ENCODE results near the gene UCHL5. TPM values are rescaled to one million over a fixed set of nuclear protein-coding genes. Genes with fewer than 3 reads are reported as not detected.
A peak's percentile ranks its signal among the peaks of the same experiment; 100 is the strongest.

The UCHL5 gene
- total RNA-seq, 1 experiment from 2014 or later, result 42.1 TPM

GRCh38 chr1:193070942-193071341, 11.8 kb upstream of the UCHL5 start:
- H3K4me2 ChIP-seq (ENCODE audit: insufficient read depth, insufficient read length, low read length), result no peak overlapping the region
- H4K5ac ChIP-seq (ENCODE audit: insufficient read length, low read depth, low read length), result no peak overlapping the region

More at GRCh38 chr1:193070942-193071341, 11.8 kb upstream of the UCHL5 start:
- H2AFZ ChIP-seq (ENCODE audit: low read length), result no peak overlapping the region
- H3K27ac Mint-ChIP-seq, result no peak overlapping the region; a peak in 1 of 7 replicates
- H4K8ac ChIP-seq (replicated peaks; ENCODE audit: insufficient read length, low read depth, low read length), result no peak overlapping the region
- peaks cover 6% of the 10 kb centered on the region; the same call in 1 of the 2 replicates for H3K79me2 ChIP-seq (ENCODE audit: insufficient read depth, low read length)
- no peak overlapping the region; a peak in 1 of 5 replicates for H3K4me3 Mint-ChIP-seq
- no peaks in the 10 kb centered on the region for H4K20me1 ChIP-seq (ENCODE audit: control insufficient read depth, insufficient read depth, insufficient read length)
- H3K27me3 Mint-ChIP-seq (ENCODE audit: low read depth), result no peaks in the 10 kb centered on the region
- H3K4ac ChIP-seq (ENCODE audit: low read depth, low read length), result no peak overlapping the region
- no peaks in the 10 kb centered on the region; the same call in 1 of the 2 replicates for H3K4me1 ChIP-seq (ENCODE audit: insufficient read depth, low read length)
- H3K27me3 ChIP-seq (ENCODE audit: insufficient read depth, low read length), result no peaks in the 10 kb centered on the region
- peaks cover 8 to 13% (median 9%) of the 10 kb centered on the region in 3 experiments; a peak in 6 of 7 replicates for H3K36me3 Mint-ChIP-seq (ENCODE audit: insufficient read depth in 1 of 3, low read depth in 3 of 3)
- H2AK5ac ChIP-seq (ENCODE audit: insufficient read length, low read length), result no peak overlapping the region
- H4K91ac ChIP-seq (ENCODE audit: insufficient read length, low read depth, low read length), result no peak overlapping the region
- H2BK5ac ChIP-seq (ENCODE audit: insufficient read length, low read length), result no peak overlapping the region
- H3K9me3 Mint-ChIP-seq, result no peaks in the 10 kb centered on the region
- no peak overlapping the region for H3K9ac ChIP-seq (ENCODE audit: extremely low read depth, insufficient read length, low read length)
- TF ChIP-seq CTCF (conservative IDR thresholded peaks at IDR 0.05), result no peak
- H3K23ac ChIP-seq (ENCODE audit: insufficient read length, low read depth, low read length), result no peak overlapping the region
- H3K14ac ChIP-seq (ENCODE audit: insufficient read depth, low read length), result no peak overlapping the region
- no peak overlapping the region for H2BK12ac ChIP-seq (ENCODE audit: insufficient read length, low read depth, low read length)
- peak; percentile 36 for DNase-seq
- H3T11ph ChIP-seq (ENCODE audit: low read length), result no peak overlapping the region
- no peaks in the 10 kb centered on the region for H3K9me3 ChIP-seq (ENCODE audit: control insufficient read depth, low read depth, low read length)
- peaks cover 5% of the 10 kb centered on the region for H3K79me1 ChIP-seq (ENCODE audit: insufficient read depth, low read depth, low read length, poor library complexity, severe bottlenecking)
- H3K18ac ChIP-seq (ENCODE audit: insufficient read length, low read depth, low read length), result no peak overlapping the region
- H3K56ac ChIP-seq (ENCODE audit: insufficient read length, low read depth, low read length), result no peak overlapping the region
- H3K23me2 ChIP-seq (ENCODE audit: insufficient read length, low read depth, low read length, poor library complexity, severe bottlenecking), result no peaks in the 10 kb centered on the region
- no CpG with 5 or more reads among the region's 5 CpGs for WGBS (ENCODE audit: extremely low coverage, insufficient read length, low lambda C conversion rate)
- no peak overlapping the region for H2BK20ac ChIP-seq (ENCODE audit: low read depth, low read length, poor library complexity, severe bottlenecking)
- no peak overlapping the region for H2BK120ac ChIP-seq (ENCODE audit: low read depth, low read length, poor library complexity, severe bottlenecking)
- no peak overlapping the region for H3K27ac ChIP-seq (ENCODE audit: insufficient read length, low read depth, low read length)
- H2BK15ac ChIP-seq (ENCODE audit: low read depth, low read length), result no peak overlapping the region
- peaks cover 2 to 5% of the 10 kb centered on the region in 2 experiments; a peak in 3 of 4 replicates for H3K4me1 Mint-ChIP-seq

Measured in H9 (cell line).